A673 (cell line): ENCODE measurements around the gene TDRD3. TPM values are rescaled to one million over a fixed set of nuclear protein-coding genes. Genes with fewer than 3 reads are reported as not detected.

ENCODE experiments used
- BruUV-seq: library from RNA; stranded (reverse); fragments of 400-500 nt; replicated peaks from 2 replicates; lab custom pipeline; 2021; lab: Mats Ljungman, UMichigan
- CTCF ChIA-PET: fragments of 300-600 bp; sonication (Branson Sonifier 250); formaldehyde crosslinking; loops from one replicate; lab custom pipeline; 2022; ENCODE audit warnings: antibody characterized with exemption; lab: Charles Lee
- POLR2A ChIA-PET: fragments of 300-600 bp; sonication (Branson Sonifier 250); formaldehyde crosslinking; loops from one replicate; lab custom pipeline; 2022; ENCODE audit warnings: antibody characterized with exemption; ENCODE audit not compliant: low non-redundant PET; lab: Charles Lee
- DNase-seq: peaks from one replicate; pipeline ENCODE4 v3.0.0-alpha.2; 2015; ENCODE audit warnings: low spot score
- H3K27ac ChIP-seq: fragments of 200-600 bp; sonication (generic); 2 replicates; pipeline ENCODE4 v1.5.1; 2016; ENCODE audit warnings: mixed run types, low read depth, mild to moderate bottlenecking, mixed read lengths, antibody characterized with exemption, low read length; ENCODE audit not compliant: poor library complexity, severe bottlenecking
- H3K27me3 ChIP-seq: fragments of 200-600 bp; sonication (generic); replicated peaks from 2 replicates; pipeline ENCODE4 v1.6.1; 2017; ENCODE audit warnings: mixed run types, low read depth, mild to moderate bottlenecking, mixed read lengths, antibody characterized with exemption, low read length; ENCODE audit not compliant: insufficient read depth, poor library complexity
- H3K36me3 ChIP-seq: fragments of 200-600 bp; sonication (generic); 2 replicates; pipeline ENCODE4 v1.6.1; 2016; ENCODE audit warnings: mixed run types, mild to moderate bottlenecking, mixed read lengths, antibody characterized with exemption, low read length; ENCODE audit not compliant: insufficient read depth, poor library complexity, severe bottlenecking
- H3K4me1 ChIP-seq: fragments of 200-600 bp; sonication (generic); 2 replicates; pipeline ENCODE4 v1.6.1; 2017; ENCODE audit warnings: mixed run types, mild to moderate bottlenecking, mixed read lengths, antibody characterized with exemption, low read length; ENCODE audit not compliant: insufficient read depth, poor library complexity, severe bottlenecking
- H3K4me3 ChIP-seq: fragments of 200-600 bp; sonication (generic); 2 replicates; pipeline ENCODE4 v1.5.1; 2016; ENCODE audit warnings: low read depth, mixed run types, mild to moderate bottlenecking, mixed read lengths, low read length; ENCODE audit not compliant: poor library complexity, severe bottlenecking
- H3K9me3 ChIP-seq: fragments of 200-600 bp; sonication (generic); 2 replicates; pipeline ENCODE4 v1.6.1; 2016; ENCODE audit warnings: mixed run types, low read depth, mild to moderate bottlenecking, mixed read lengths, antibody characterized with exemption, low read length; ENCODE audit not compliant: poor library complexity, severe bottlenecking
- CTCF ChIP-seq: fragments of 300-800, 200-600 bp; sonication (generic); conservative IDR thresholded peaks from 2 replicates; pipeline ENCODE4 v1.5.1; 2017; ENCODE audit warnings: low read depth, mild to moderate bottlenecking, antibody characterized with exemption, low read length, moderate library complexity, mixed read lengths
- EZH2 ChIP-seq: fragments of 200-600 bp; sonication (generic); IDR thresholded peaks from 2 replicates; pipeline ENCODE4 v1.6.1; 2017; ENCODE audit warnings: borderline replicate concordance, low read depth, mild to moderate bottlenecking, mixed read lengths, antibody characterized with exemption, low read length; ENCODE audit not compliant: poor library complexity, severe bottlenecking
- intact Hi-C: fragments of 100-400 bp; cut with micrococcal nuclease; formaldehyde crosslinking; loops from one replicate; pipeline ENCODE4 v1.10.0; 2022; ENCODE audit not compliant: unreplicated experiment
- total RNA-seq: library from RNA; stranded (reverse); gene quantifications from 2 replicates; pipeline ENCODE4 v1.2.3, GENCODE V29; 2021

Gene TDRD3
- total RNA-seq, 1 experiment from 2014 or later = 30.7 TPM

- Histone ChIP-seq H3K36me3 (no peaks in the 10 kb centered on the region), H3K4me1 (peaks cover 23% of the 10 kb centered on the region), H3K4me3 (no peak overlapping the region), H3K27ac (no peak overlapping the region), H3K27me3 (no peaks in the 10 kb centered on the region), H3K9me3 (no peaks in the 10 kb centered on the region)
- CTCF ChIA-PET = interaction anchor here (1.2 kb wide), 1 partner anchor 34 kb away, joined by 3 read pairs; no protein-coding TSS in a partner anchor
- DNase-seq = peak; percentile 90
- intact Hi-C loops = no loop called here
- no TSS peak for BruUV-seq
- POLR2A ChIA-PET = interaction anchor here (1.1 kb wide), 1 partner anchor 19 kb away, joined by 3 read pairs; no protein-coding TSS in a partner anchor
- TF ChIP-seq EZH2 (no peak), CTCF (no peak)
Measured at GRCh38 chr13:60363288-60363687, 33.7 kb upstream of the TDRD3 start.

DNA sequence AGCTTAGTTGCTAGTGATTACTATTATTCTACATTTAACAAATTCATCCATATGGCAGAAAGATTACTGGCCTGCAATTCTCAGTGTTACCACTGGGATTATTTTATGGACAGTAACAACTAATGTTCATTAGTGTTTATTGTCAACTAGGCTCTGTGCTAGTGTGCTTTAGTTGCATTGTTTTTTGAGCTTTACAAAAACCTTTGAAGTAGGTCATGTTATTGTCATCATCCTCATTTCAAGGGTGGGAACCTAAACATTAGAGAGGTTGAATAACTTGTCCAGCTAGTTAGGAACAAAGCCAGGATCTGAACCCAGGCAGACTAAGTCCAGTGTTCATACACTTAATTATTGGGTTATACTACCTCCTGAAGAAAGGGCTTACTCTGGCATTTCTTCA is 27.8 kb upstream of the TDRD3 start:
- CTCF ChIA-PET = interaction anchor here (0.5 kb wide), 1 partner anchor 421 kb away, joined by 3 read pairs; no protein-coding TSS in a partner anchor
- Histone ChIP-seq H3K27ac (no peak overlapping the region), H3K4me3 (no peak overlapping the region), H3K4me1 (no peaks in the 10 kb centered on the region), H3K27me3 (no peaks in the 10 kb centered on the region), H3K36me3 (no peaks in the 10 kb centered on the region), H3K9me3 (no peaks in the 10 kb centered on the region)
- BruUV-seq = no TSS peak
- intact Hi-C loops = no loop called here
- TF ChIP-seq EZH2 (no peak), CTCF (peak; percentile 46)
- DNase-seq = peak; percentile 27
- POLR2A ChIA-PET = no interaction called here

DNA sequence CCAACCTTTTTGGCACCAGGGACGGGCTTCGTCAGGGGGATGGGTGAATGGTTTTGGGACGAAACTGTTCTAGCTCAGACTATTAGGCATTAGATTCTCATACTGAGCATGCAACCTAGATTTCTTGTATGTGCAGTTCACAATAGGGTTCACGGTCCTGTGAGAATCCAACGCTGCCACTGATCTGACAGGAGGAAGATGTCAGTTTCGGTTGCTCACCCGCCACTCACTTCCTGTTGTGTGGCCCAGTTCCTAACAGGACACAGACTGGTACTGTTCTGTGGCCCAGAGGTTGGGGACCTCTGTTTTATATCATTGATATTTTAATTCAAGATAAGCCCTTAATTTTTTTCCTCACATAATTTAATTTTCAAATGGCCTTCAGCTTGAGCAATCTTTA is 26.7 kb upstream of the TDRD3 start:
- Histone ChIP-seq H3K27ac (no peak overlapping the region), H3K27me3 (no peaks in the 10 kb centered on the region), H3K4me1 (no peaks in the 10 kb centered on the region), H3K9me3 (no peaks in the 10 kb centered on the region), H3K4me3 (no peak overlapping the region), H3K36me3 (no peaks in the 10 kb centered on the region)
- TF ChIP-seq CTCF (no peak), EZH2 (no peak)
- no TSS peak for BruUV-seq
- CTCF ChIA-PET = no interaction called here
- intact Hi-C loops = no loop called here
- no peak for DNase-seq
- POLR2A ChIA-PET = no interaction called here
